ENCODE measurements around the gene CLRN1. TPM values are rescaled to one million over a fixed set of nuclear protein-coding genes. Genes with fewer than 3 reads are reported as not detected.
"Not testable (repeated sequence)": the region's sequence is repeated elsewhere in the genome, so short reads cannot be mapped to it uniquely, and the experiment has no call there.

The CLRN1 gene
- total and polyA plus RNA-seq, 4 donors, result not detected

GRCh38 chr3:150995510-150995909 lies 23.0 kb upstream of the CLRN1 start:
- TF ChIP-seq MAX (IDR thresholded peaks at IDR 0.05), result no peak
- TF ChIP-seq TAF1 (conservative IDR thresholded peaks at IDR 0.05), result no peak
- TF ChIP-seq, protein P1, sequence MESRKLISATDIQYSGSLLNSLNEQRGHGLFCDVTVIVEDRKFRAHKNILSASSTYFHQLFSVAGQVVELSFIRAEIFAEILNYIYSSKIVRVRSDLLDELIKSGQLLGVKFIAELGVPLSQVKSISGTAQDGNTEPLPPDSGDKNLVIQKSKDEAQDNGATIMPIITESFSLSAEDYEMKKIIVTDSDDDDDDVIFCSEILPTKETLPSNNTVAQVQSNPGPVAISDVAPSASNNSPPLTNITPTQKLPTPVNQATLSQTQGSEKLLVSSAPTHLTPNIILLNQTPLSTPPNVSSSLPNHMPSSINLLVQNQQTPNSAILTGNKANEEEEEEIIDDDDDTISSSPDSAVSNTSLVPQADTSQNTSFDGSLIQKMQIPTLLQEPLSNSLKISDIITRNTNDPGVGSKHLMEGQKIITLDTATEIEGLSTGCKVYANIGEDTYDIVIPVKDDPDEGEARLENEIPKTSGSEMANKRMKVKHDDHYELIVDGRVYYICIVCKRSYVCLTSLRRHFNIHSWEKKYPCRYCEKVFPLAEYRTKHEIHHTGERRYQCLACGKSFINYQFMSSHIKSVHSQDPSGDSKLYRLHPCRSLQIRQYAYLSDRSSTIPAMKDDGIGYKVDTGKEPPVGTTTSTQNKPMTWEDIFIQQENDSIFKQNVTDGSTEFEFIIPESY (IDR thresholded peaks at IDR 0.05), result no peak
- TF ChIP-seq, protein P2, sequence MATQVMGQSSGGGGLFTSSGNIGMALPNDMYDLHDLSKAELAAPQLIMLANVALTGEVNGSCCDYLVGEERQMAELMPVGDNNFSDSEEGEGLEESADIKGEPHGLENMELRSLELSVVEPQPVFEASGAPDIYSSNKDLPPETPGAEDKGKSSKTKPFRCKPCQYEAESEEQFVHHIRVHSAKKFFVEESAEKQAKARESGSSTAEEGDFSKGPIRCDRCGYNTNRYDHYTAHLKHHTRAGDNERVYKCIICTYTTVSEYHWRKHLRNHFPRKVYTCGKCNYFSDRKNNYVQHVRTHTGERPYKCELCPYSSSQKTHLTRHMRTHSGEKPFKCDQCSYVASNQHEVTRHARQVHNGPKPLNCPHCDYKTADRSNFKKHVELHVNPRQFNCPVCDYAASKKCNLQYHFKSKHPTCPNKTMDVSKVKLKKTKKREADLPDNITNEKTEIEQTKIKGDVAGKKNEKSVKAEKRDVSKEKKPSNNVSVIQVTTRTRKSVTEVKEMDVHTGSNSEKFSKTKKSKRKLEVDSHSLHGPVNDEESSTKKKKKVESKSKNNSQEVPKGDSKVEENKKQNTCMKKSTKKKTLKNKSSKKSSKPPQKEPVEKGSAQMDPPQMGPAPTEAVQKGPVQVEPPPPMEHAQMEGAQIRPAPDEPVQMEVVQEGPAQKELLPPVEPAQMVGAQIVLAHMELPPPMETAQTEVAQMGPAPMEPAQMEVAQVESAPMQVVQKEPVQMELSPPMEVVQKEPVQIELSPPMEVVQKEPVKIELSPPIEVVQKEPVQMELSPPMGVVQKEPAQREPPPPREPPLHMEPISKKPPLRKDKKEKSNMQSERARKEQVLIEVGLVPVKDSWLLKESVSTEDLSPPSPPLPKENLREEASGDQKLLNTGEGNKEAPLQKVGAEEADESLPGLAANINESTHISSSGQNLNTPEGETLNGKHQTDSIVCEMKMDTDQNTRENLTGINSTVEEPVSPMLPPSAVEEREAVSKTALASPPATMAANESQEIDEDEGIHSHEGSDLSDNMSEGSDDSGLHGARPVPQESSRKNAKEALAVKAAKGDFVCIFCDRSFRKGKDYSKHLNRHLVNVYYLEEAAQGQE (IDR thresholded peaks at IDR 0.05), result no peak
- no peak for TF ChIP-seq FOXA1 (IDR thresholded peaks at IDR 0.05)
- no peak for TF ChIP-seq FOXA2 (IDR thresholded peaks at IDR 0.05)
- no peak for TF ChIP-seq SP1 (IDR thresholded peaks at IDR 0.05)
- TF ChIP-seq JUND (IDR thresholded peaks at IDR 0.05), result no peak
- no peak for TF ChIP-seq RAD21 (IDR thresholded peaks at IDR 0.05)
- TF ChIP-seq HNF4G (IDR thresholded peaks at IDR 0.05), result no peak
- no peak for TF ChIP-seq CTCF (IDR thresholded peaks at IDR 0.05; ENCODE audit: low read depth, low read length, missing input control)
- TF ChIP-seq EGR1 (IDR thresholded peaks at IDR 0.05; ENCODE audit: low read depth in 2 of 2), result no peak
- no peak for DNase-seq (ENCODE audit: low spot score)
- Histone ChIP-seq H3K9me3 (ENCODE audit: control insufficient read depth in 4 of 4, low read length in 3 of 4) (peaks cover 0 to 3% (median 0%) of the 10 kb centered on the region in 4 donors), H3K4me1 (ENCODE audit: control insufficient read depth in 4 of 4, insufficient read depth in 4 of 4, low read length in 3 of 4) (no peaks in the 10 kb centered on the region), H3K27ac (ENCODE audit: low read depth in 1 of 2, low read length in 2 of 2) (no peak overlapping the region), H3K36me3 (ENCODE audit: control insufficient read depth in 4 of 4, insufficient read depth in 3 of 4, low read depth in 1 of 4, low read length in 3 of 4) (no peaks in the 10 kb centered on the region), H3K9ac (ENCODE audit: low read depth in 1 of 2, low read length in 2 of 2) (no peak overlapping the region), H3K4me3 (ENCODE audit: low read depth in 1 of 3, low read length in 3 of 3) (no peak overlapping the region), H3K27me3 (ENCODE audit: control insufficient read depth in 4 of 4, insufficient read depth in 4 of 4, low read length in 3 of 4) (no peaks in the 10 kb centered on the region)

DNA sequence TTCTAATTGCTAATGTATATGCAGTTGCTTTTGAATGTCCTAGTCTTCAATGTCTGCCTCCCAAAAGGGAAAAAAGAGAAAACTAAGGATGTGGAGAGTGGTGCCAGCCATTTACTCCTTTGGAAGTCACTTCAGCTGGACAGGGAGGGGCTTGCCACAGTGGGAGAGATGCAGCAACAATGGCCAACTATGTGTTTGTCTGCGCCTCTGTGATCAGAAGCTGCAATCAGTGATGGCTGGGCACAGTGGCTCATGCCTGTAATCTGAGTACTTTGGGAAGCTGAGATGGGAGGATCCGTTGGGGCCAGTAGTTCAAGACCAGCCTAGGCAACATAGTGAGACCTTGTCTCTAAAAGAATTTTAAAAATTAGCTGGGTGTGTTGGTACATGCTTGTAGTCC lies 16.7 kb upstream of the CLRN1 start:
- Histone ChIP-seq H3K27ac (ENCODE audit: low read depth in 1 of 2, low read length in 2 of 2) (no peak overlapping the region), H3K4me1 (ENCODE audit: control insufficient read depth in 4 of 4, insufficient read depth in 4 of 4, low read length in 3 of 4) (no peaks in the 10 kb centered on the region), H3K9ac (ENCODE audit: low read depth in 1 of 2, low read length in 2 of 2) (no peak overlapping the region), H3K36me3 (ENCODE audit: control insufficient read depth in 4 of 4, insufficient read depth in 3 of 4, low read depth in 1 of 4, low read length in 3 of 4) (no peaks in the 10 kb centered on the region), H3K4me3 (ENCODE audit: low read depth in 1 of 3, low read length in 3 of 3) (no peak overlapping the region), H3K9me3 (ENCODE audit: control insufficient read depth in 4 of 4, low read length in 3 of 4) (peaks cover 0 to 3% (median 0%) of the 10 kb centered on the region in 4 donors), H3K27me3 (ENCODE audit: control insufficient read depth in 4 of 4, insufficient read depth in 4 of 4, low read length in 3 of 4) (peaks cover 0 to 4% (median 0%) of the 10 kb centered on the region in 4 donors)
- no peak for TF ChIP-seq MAX (IDR thresholded peaks at IDR 0.05)
- no peak for TF ChIP-seq FOXA2 (IDR thresholded peaks at IDR 0.05)
- TF ChIP-seq SP1 (IDR thresholded peaks at IDR 0.05), result no peak
- no peak for TF ChIP-seq FOXA1 (IDR thresholded peaks at IDR 0.05)
- TF ChIP-seq GABPA (IDR thresholded peaks at IDR 0.05 in 1 of 2, conservative IDR thresholded peaks at IDR 0.05 in 1 of 2), result no peak
- no peak for TF ChIP-seq YY1 (IDR thresholded peaks at IDR 0.05)
- no peak for TF ChIP-seq HNF4A (conservative IDR thresholded peaks at IDR 0.05)
- no peak for TF ChIP-seq TAF1 (conservative IDR thresholded peaks at IDR 0.05)
- TF ChIP-seq HNF4G (IDR thresholded peaks at IDR 0.05), result no peak
- TF ChIP-seq JUND (IDR thresholded peaks at IDR 0.05), result no peak
- TF ChIP-seq NR2F2 (IDR thresholded peaks at IDR 0.05), result no peak
- DNase-seq (ENCODE audit: low spot score), result no peak
- 80% methylated on average over 2 of the region's 2 CpGs for WGBS

DNA sequence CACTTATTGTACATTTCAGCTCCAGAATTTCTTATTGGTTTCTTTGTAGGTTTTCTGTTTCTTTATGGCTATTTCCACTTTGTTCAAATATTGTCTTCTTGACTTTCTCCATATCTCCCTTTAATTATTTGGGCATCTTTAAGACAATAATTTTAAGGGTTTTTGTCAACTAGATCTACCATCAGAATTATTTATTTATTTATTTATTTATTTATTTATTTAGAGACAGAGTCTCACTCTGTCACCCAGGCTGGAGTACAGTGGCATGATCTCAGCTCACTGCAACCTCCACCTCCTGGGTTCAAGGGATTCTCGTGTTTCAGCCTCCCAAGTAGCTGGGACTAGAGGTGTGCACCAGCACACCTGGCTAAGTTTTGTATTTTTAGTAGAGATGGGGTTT lies 15.9 kb upstream of the CLRN1 start:
- not testable (repeated sequence) for H3K9ac ChIP-seq (ENCODE audit: low read depth in 1 of 2, low read length in 2 of 2); H3K27me3 ChIP-seq (ENCODE audit: control insufficient read depth in 4 of 4, insufficient read depth in 4 of 4, low read length in 3 of 4); H3K4me3 ChIP-seq (ENCODE audit: low read depth in 1 of 3, low read length in 3 of 3); H3K27ac ChIP-seq (ENCODE audit: low read depth in 1 of 2, low read length in 2 of 2); H3K4me1 ChIP-seq (ENCODE audit: control insufficient read depth in 4 of 4, insufficient read depth in 4 of 4, low read length in 3 of 4); H3K9me3 ChIP-seq (ENCODE audit: control insufficient read depth in 4 of 4, low read length in 3 of 4); H3K36me3 ChIP-seq (ENCODE audit: control insufficient read depth in 4 of 4, insufficient read depth in 3 of 4, low read depth in 1 of 4, low read length in 3 of 4); DNase-seq (ENCODE audit: low spot score)
- 77% methylated on average over 1 of the region's 1 CpG for WGBS
